HCEC 1CT (cell line): ENCODE results near the gene NEK11.
"Not testable (repeated sequence)": the region's sequence is repeated elsewhere in the genome, so short reads cannot be mapped to it uniquely, and the experiment has no call there.

ENCODE experiments used
- DNase-seq: peaks from one replicate; pipeline ENCODE4 v3.0.0-alpha.2; 2017

The NEK11 gene

GRCh38 chr3:131323792-131324191 is 297.1 kb downstream of the NEK11 start:
- DNase-seq: no peak

GRCh38 chr3:131324923-131325322 is 298.2 kb downstream of the NEK11 start:
- DNase-seq: no peak

DNA sequence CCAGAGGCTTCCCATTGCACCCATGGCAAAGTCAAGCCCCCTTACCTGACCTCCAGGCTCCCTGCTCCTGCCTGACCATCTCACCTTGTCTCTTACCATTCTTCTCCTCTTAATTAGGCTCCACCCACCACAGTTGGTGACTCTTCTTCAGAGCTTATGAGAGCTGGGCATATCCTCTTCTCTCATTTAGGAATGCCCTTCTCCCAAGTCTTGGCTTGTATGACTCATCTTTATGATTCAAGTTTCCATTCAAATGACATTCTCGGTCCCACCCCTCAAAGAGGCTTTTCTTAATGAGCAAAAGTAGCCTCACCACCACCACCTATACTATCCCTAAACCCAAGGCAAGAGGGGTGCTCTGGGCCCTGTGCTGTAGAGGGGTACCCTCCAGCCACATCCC is 299.6 kb downstream of the NEK11 start:
- peak; percentile 26 for DNase-seq

DNA sequence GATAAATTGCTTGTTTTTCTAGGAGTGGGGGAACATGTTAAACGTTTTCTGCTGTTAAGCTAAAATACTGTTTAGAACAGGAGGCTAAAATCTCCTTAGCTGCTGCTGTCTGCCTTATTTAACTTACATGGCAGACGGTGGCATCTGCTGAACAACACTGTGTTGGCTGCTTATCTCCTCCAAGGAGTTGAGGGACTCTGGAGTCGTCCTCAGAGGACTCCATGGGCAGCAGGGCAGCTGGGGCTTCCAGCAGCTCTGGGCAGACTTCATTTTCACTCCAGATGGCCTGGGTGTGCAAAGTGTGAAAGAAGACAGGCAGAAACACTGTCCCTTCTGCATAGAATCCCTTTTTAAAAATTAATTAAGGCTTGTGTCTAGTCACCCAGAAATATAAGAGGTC is 302.0 kb downstream of the NEK11 start:
- DNase-seq: no peak

- DNase-seq: no peak
These were observed 303.1 kb downstream of the NEK11 start for GRCh38 chr3:131329774-131330173.

GRCh38 chr3:131331456-131332085 is 304.9 kb downstream of the NEK11 start:
- DNase-seq: not testable (repeated sequence)

DNA sequence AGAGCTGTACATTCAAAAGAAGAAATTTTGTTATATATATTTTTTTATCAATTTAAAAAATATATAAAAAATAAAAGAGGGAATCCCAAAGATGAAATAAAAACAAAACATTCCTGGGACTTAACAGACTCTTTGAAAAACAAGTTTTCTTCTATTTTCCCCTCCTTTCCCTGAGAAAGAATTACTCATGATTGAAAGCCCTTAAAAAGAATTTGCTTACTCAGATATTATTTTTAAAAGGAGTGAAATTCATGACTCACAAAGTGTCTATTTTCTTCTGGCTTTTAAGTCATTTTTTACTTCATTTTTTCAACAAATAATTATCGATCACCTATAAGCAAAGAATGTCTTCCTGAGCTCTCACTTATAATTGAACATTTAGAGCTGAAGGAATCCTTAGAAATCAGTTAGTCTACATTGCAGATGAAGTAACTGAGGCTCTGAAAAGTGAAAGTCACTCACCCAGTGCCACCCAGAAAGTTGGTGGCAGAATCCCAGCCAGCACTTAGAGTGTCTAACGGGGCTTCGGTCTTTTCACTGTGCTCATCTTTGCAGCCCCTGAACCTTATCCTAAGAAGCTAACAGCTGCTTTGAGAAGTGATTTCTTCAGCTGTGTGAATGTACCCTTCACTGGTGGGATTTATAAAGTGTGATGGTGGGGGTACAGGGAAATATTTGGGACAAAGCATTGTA is 312.4 kb downstream of the NEK11 start:
- DNase-seq: peak; percentile 11

- no peak for DNase-seq
These were observed 315.1 kb downstream of the NEK11 start for GRCh38 chr3:131341761-131342160.

DNA sequence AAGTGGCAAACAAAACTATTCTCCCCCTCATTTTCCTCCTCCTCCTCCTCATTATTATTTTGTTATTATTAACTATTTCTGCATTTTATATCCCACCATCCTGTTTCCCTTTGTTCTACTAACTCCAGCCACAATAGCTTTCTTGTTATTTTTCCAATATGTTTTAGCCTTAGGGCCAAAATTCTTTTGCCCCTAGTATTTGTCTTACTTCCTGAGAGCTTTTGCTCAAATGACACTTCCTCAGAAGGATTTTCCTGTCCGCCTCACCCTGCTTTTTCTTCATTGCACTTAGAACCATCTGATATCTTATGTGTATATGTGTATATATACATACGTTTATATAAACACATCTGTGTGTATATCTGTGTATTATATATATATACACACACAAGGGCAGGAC is 322.2 kb downstream of the NEK11 start:
- no peak for DNase-seq

DNA sequence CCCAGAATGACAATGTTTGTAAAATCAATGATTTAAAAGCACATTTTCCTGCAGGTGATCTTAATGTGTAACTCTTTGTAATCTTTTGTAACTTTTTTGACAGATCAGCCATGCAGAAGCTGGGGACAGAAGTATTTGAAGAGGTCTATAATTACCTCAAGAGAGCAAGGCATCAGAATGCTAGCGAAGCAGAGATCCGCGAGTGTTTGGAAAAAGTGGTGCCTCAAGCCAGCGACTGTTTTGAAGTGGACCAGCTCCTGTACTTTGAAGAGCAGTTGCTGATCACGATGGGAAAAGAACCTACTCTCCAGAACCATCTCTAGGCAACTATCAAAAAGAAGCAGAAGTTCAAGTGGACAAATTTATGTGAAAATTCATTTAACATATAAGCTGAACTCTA is 322.8 kb downstream of the NEK11 start:
- DNase-seq: no peak

- peak; percentile 15 for DNase-seq
These were observed 323.3 kb downstream of the NEK11 start for GRCh38 chr3:131349946-131350347.

DNA sequence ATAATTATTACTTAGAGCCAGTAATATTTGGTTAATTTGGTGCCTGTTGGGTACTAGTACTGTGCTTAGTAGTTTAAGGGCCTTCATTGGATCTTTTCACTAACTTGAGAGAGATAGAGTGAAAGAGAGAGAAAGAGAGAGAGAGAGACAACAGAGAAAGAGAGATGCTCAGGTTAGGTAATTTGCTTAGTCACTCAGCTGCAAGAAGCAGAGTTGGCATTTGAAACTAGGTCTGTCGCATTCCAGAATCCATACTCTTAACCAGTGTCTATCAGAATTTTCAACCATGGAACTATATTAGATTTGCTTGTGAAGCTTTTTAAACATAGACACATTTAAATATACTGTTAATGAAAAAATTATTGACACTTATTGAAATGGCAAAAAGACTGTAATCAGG is 323.8 kb downstream of the NEK11 start:
- DNase-seq: no peak

DNA sequence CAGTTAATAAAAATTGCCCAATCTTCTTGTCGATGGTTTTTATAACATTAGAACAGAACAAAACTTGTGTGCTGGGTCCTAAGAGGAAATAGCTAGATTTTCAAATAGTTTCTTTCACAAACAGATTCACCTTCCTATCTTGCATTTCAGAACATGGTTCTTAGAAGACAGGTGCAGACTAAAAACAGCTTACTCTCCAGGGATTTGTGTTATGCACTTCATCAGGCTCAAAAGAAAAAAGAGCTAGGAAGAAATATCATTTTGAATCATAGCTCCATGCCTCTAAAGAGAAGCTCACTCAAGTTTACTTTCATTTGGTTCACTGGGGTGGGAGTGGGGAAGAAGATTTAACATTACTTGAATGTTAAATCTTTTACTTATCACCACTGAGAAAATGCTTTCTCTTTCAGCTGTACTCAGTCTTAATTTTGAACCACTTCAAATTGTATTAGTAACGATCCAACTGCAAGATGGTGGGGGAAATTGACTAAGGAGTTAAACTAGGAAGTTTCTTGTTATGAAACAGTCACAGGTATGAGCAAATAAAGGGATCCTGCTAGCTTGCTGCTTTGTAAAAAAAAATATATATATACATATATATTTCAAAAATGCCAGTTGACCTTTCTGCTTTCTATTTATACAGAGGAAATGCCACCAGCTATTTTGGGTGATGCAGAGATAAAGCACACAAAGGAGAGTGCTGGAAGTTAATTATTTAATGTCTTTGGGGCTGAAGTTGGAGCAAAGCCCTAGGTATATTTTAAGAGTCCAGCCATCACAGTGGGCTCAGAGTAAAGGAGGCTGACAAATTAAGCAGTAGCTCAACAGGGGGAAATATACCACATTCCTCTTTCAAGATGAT is 326.6 kb downstream of the NEK11 start:
- no peak for DNase-seq

- no peak for DNase-seq
These were observed 327.3 kb downstream of the NEK11 start for GRCh38 chr3:131353986-131354385.

GRCh38 chr3:131356006-131356595 is 329.4 kb downstream of the NEK11 start:
- DNase-seq: no peak

DNA sequence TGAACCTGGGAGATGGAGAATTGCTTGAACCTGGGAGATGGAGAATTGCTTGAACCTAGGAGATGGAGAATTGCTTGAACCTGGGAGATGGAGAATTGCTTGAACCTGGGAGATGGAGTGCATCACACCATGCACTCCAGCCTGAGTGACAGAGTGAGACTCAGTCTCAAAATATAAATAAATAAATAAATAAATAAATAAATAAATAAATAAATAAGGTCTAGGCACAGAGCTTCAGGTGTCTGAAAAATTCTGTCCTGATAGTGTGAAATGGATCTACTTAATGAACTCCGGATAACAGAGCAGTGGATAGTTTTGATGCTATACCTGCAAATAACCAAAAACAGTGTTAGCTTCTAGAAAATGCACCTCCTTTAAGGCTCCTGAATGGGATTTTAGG is 330.6 kb downstream of the NEK11 start:
- no peak for DNase-seq

DNA sequence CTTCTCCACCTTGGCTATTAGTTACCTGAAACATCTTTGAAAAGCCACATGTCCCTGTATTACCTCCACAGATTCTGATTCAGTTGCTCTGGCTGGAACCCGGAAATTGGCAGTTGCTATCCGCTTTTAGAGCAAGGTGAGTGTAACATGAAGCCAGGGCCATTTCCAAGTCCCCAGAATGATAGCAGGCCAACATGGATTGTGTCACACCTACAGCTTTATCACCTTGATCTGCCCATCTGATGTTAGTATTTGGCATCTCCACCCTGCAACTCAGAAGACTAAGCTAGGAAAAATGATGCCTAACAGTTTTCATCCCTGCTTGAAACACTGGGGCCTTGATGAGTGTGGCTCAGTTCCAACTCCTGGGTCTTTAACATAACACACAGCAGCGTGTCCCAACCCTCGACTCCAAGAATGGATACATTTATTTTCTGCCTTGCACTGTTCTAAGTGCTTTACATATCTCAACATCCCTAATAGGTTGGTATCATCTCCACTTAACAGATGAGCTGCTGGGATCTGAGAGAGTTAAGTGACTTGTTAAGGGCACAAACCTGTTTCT is 333.6 kb downstream of the NEK11 start:
- DNase-seq: no peak

DNA sequence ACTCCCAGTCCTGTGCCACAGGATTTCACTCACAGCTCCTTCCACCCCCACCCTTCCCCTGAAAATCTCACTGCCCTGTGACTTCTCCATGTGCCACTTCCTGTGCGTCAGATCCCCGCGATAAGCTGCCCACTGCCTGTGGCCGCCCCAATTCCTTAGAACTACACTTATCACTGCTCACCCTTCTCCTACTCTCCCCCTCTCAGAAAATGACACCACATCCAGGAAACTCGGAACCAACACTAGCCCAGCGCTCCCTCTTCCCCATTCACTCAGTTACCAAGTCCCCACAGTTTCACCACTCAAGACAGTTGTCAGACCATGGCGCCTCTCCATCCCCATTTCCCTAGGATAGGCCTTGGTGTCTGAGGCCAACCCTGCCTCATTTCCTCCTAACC is 334.4 kb downstream of the NEK11 start:
- not testable (repeated sequence) for DNase-seq

GRCh38 chr3:131361464-131362421 is 335.1 kb downstream of the NEK11 start:
- no peak for DNase-seq

- DNase-seq: no peak
These were observed 336.6 kb downstream of the NEK11 start for GRCh38 chr3:131363275-131363674.

- DNase-seq: no peak
These were observed 344.4 kb downstream of the NEK11 start for GRCh38 chr3:131370935-131371687.
